Karpas-422 (cell line): ENCODE results near the gene TMEM140. TPM values are rescaled to one million over a fixed set of nuclear protein-coding genes. Genes with fewer than 3 reads are reported as not detected.
"Not testable (repeated sequence)": the region's sequence is repeated elsewhere in the genome, so short reads cannot be mapped to it uniquely, and the experiment has no call there.

Experiments used
- DNase-seq: peaks from one replicate; pipeline ENCODE4 v3.0.0-alpha.2; 2015
- H2AFZ ChIP-seq: fragments of 200-600 bp; sonication (generic); 2 replicates; pipeline ENCODE4 v1.6.1; 2014; ENCODE audit warnings: antibody characterized with exemption, low read length, mixed read lengths
- H3K27ac ChIP-seq: fragments of 200-600 bp; sonication (generic); 2 replicates; pipeline ENCODE4 v1.5.1; 2014; ENCODE audit warnings: mild to moderate bottlenecking, low read length, moderate library complexity
- H3K27me3 ChIP-seq: fragments of 200-600 bp; sonication (generic); 2 replicates; pipeline ENCODE4 v1.6.1; 2014; ENCODE audit warnings: low read length, mixed read lengths
- H3K36me3 ChIP-seq: fragments of 200-600 bp; sonication (generic); 2 replicates; pipeline ENCODE4 v1.6.1; 2014; ENCODE audit warnings: low read length, mixed read lengths; ENCODE audit not compliant: insufficient read depth
- H3K4me1 ChIP-seq: fragments of 200-600 bp; sonication (generic); 2 replicates; pipeline ENCODE4 v1.6.1; 2014; ENCODE audit warnings: mild to moderate bottlenecking, low read length, mixed read lengths
- H3K4me2 ChIP-seq: fragments of 200-600 bp; sonication (generic); 2 replicates; pipeline ENCODE4 v1.6.1; 2014; ENCODE audit warnings: low read length, low read depth, mild to moderate bottlenecking; ENCODE audit not compliant: poor library complexity, severe bottlenecking
- H3K4me3 ChIP-seq: fragments of 200-600 bp; sonication (generic); 2 replicates; pipeline ENCODE4 v1.5.1; 2014; ENCODE audit warnings: mild to moderate bottlenecking, antibody characterized with exemption, low read length, mixed read lengths
- H3K79me2 ChIP-seq: fragments of 200-600 bp; sonication (generic); 2 replicates; pipeline ENCODE4 v1.6.1; 2014; ENCODE audit warnings: mild to moderate bottlenecking, low read length, mixed read lengths
- H3K9ac ChIP-seq: fragments of 200-600 bp; sonication (generic); 2 replicates; pipeline ENCODE4 v1.6.0; 2014; ENCODE audit warnings: low read length
- H3K9me2 ChIP-seq: fragments of 200-600 bp; sonication (generic), shearing (Covaris generic); replicated peaks from 2 replicates; pipeline ENCODE4 v1.6.0; 2014; ENCODE audit warnings: mild to moderate bottlenecking, low read length, moderate library complexity; ENCODE audit not compliant: insufficient read depth
- H3K9me3 ChIP-seq: fragments of 300-700, 200-600 bp; sonication (generic); 2 replicates; pipeline ENCODE4 v1.6.1; 2014; ENCODE audit warnings: low read length, mixed read lengths
- H4K20me1 ChIP-seq: fragments of 200-600 bp; sonication (generic); 2 replicates; pipeline ENCODE4 v1.6.1; 2014; ENCODE audit warnings: mild to moderate bottlenecking, antibody characterized with exemption, low read length, low read depth; ENCODE audit not compliant: insufficient read depth
- total RNA-seq: library from RNA; depleted of rRNA; stranded (reverse); fragments of >200 nt; shearing (Covaris generic); gene quantifications from 2 replicates; pipeline ENCODE4 v1.2.3, GENCODE V29; 2014; ENCODE audit warnings: low replicate concordance

The TMEM140 gene
- total RNA-seq, 1 experiment from 2014 or later: 0.86 TPM

GRCh38 chr7:135117096-135117495 is 30.8 kb upstream of the TMEM140 start:
- Histone ChIP-seq H3K4me1 (no peaks in the 10 kb centered on the region), H3K9me2 (no peaks in the 10 kb centered on the region), H3K36me3 (no peaks in the 10 kb centered on the region), H3K4me3 (no peak overlapping the region), H3K79me2 (no peaks in the 10 kb centered on the region), H3K4me2 (no peak overlapping the region), H3K27me3 (no peaks in the 10 kb centered on the region), H3K9ac (no peak overlapping the region), H3K9me3 (no peaks in the 10 kb centered on the region), H2AFZ (no peak overlapping the region), H4K20me1 (no peaks in the 10 kb centered on the region), H3K27ac (no peak overlapping the region)
- DNase-seq: no peak

GRCh38 chr7:135121868-135122267 is 26.0 kb upstream of the TMEM140 start:
- H3K27ac ChIP-seq: no peak overlapping the region
- DNase-seq: no peak
- no peaks in the 10 kb centered on the region for H3K27me3 ChIP-seq
- no peaks in the 10 kb centered on the region for H3K9me2 ChIP-seq
- H3K4me1 ChIP-seq: no peaks in the 10 kb centered on the region
- H3K4me3 ChIP-seq: no peak overlapping the region
- no peaks in the 10 kb centered on the region for H3K79me2 ChIP-seq
- H3K9ac ChIP-seq: no peak overlapping the region
- H3K9me3 ChIP-seq: no peaks in the 10 kb centered on the region
- no peaks in the 10 kb centered on the region for H4K20me1 ChIP-seq
- H3K36me3 ChIP-seq: no peaks in the 10 kb centered on the region
- H3K4me2 ChIP-seq: no peak overlapping the region
- H2AFZ ChIP-seq: no peak overlapping the region

GRCh38 chr7:135124631-135125030 is 23.2 kb upstream of the TMEM140 start:
- DNase-seq, H3K9me2 ChIP-seq, H3K4me2 ChIP-seq, H3K79me2 ChIP-seq, H3K9ac ChIP-seq, H3K27ac ChIP-seq, H2AFZ ChIP-seq, H4K20me1 ChIP-seq, H3K4me3 ChIP-seq, H3K4me1 ChIP-seq, H3K36me3 ChIP-seq, H3K9me3 ChIP-seq, H3K27me3 ChIP-seq: not testable (repeated sequence)

GRCh38 chr7:135128931-135129330 is 18.9 kb upstream of the TMEM140 start:
- DNase-seq: no peak
- Histone ChIP-seq H3K9ac (no peak overlapping the region), H3K4me1 (no peaks in the 10 kb centered on the region), H3K4me2 (no peak overlapping the region), H3K4me3 (no peak overlapping the region), H4K20me1 (no peaks in the 10 kb centered on the region), H3K27ac (no peak overlapping the region), H3K9me2 (no peaks in the 10 kb centered on the region), H2AFZ (no peak overlapping the region), H3K79me2 (no peaks in the 10 kb centered on the region), H3K9me3 (peaks cover 4% of the 10 kb centered on the region; the same call in 1 of the 2 replicates), H3K36me3 (no peaks in the 10 kb centered on the region), H3K27me3 (no peaks in the 10 kb centered on the region)

GRCh38 chr7:135129579-135129978 is 18.3 kb upstream of the TMEM140 start:
- H3K79me2 ChIP-seq: no peaks in the 10 kb centered on the region
- H2AFZ ChIP-seq: no peak overlapping the region
- no peak overlapping the region for H3K27ac ChIP-seq
- H3K4me2 ChIP-seq: no peak overlapping the region
- no peak overlapping the region for H3K4me3 ChIP-seq
- peaks cover 4% of the 10 kb centered on the region; the same call in 1 of the 2 replicates for H3K9me3 ChIP-seq
- no peaks in the 10 kb centered on the region for H4K20me1 ChIP-seq
- no peak for DNase-seq
- H3K4me1 ChIP-seq: no peaks in the 10 kb centered on the region
- no peaks in the 10 kb centered on the region for H3K9me2 ChIP-seq
- no peaks in the 10 kb centered on the region for H3K36me3 ChIP-seq
- no peaks in the 10 kb centered on the region for H3K27me3 ChIP-seq
- no peak overlapping the region for H3K9ac ChIP-seq

- DNase-seq: no peak
- Histone ChIP-seq H3K27me3 (no peaks in the 10 kb centered on the region), H2AFZ (no peak overlapping the region), H3K4me1 (peaks cover 21% of the 10 kb centered on the region), H3K4me2 (no peak overlapping the region), H3K36me3 (no peaks in the 10 kb centered on the region), H3K27ac (no peak overlapping the region), H4K20me1 (no peaks in the 10 kb centered on the region), H3K9me3 (no peaks in the 10 kb centered on the region), H3K79me2 (no peaks in the 10 kb centered on the region), H3K9me2 (no peaks in the 10 kb centered on the region), H3K4me3 (no peak overlapping the region), H3K9ac (no peak overlapping the region)
Observed at GRCh38 chr7:135143885-135144668, 3.8 kb upstream of the TMEM140 start.

GRCh38 chr7:135147341-135147898 is 452 bp upstream of the TMEM140 start:
- DNase-seq: no peak
- Histone ChIP-seq H3K9ac (peak overlapping the region; percentile 56), H2AFZ (peak overlapping the region; percentile 80; the same call in 1 of the 2 replicates), H3K4me1 (peaks cover 21% of the 10 kb centered on the region), H4K20me1 (no peaks in the 10 kb centered on the region), H3K9me3 (no peaks in the 10 kb centered on the region), H3K36me3 (no peaks in the 10 kb centered on the region), H3K27me3 (no peaks in the 10 kb centered on the region), H3K27ac (no peak overlapping the region), H3K9me2 (no peaks in the 10 kb centered on the region), H3K4me2 (peak overlapping the region; percentile 64), H3K4me3 (peak overlapping the region; percentile 60), H3K79me2 (no peaks in the 10 kb centered on the region)

GRCh38 chr7:135150072-135150782 is 2.4 kb downstream of the TMEM140 start:
- Histone ChIP-seq H3K4me2 (no peak overlapping the region), H3K9ac (no peak overlapping the region), H3K27me3 (no peaks in the 10 kb centered on the region), H3K9me3 (peaks cover 5% of the 10 kb centered on the region), H3K4me3 (no peak overlapping the region), H3K27ac (no peak overlapping the region), H3K4me1 (peaks cover 21% of the 10 kb centered on the region), H4K20me1 (no peaks in the 10 kb centered on the region), H2AFZ (no peak overlapping the region), H3K36me3 (no peaks in the 10 kb centered on the region), H3K79me2 (no peaks in the 10 kb centered on the region), H3K9me2 (no peaks in the 10 kb centered on the region)
- DNase-seq: no peak
